ENCODE results near the gene NKAIN1. TPM values are rescaled to one million over a fixed set of nuclear protein-coding genes. Genes with fewer than 3 reads are reported as not detected.

NKAIN1 gene
- polyA plus RNA-seq, 4 donors: 0.27 to 0.94 TPM; not detected in 2

GRCh38 chr1:31215065-31215570 is 24.6 kb downstream of the NKAIN1 start:
- Histone ChIP-seq H3K27ac (ENCODE audit: low read depth in 1 of 3, low read length in 2 of 3) (no peak overlapping the region), H3K4me3 (ENCODE audit: low read depth in 1 of 3, low read length in 3 of 3) (no peak overlapping the region), H3K9me3 (ENCODE audit: control insufficient read depth in 2 of 2, insufficient read depth in 1 of 2, low read depth in 1 of 2, low read length in 1 of 2) (no peaks in the 10 kb centered on the region), H3K27me3 (ENCODE audit: control insufficient read depth in 3 of 3, insufficient read depth in 3 of 3, low read length in 3 of 3) (no peaks in the 10 kb centered on the region), H3K36me3 (ENCODE audit: control insufficient read depth in 3 of 3, insufficient read depth in 2 of 3, low read depth in 1 of 3, low read length in 3 of 3) (no peaks in the 10 kb centered on the region), H3K4me1 (ENCODE audit: control insufficient read depth in 3 of 3, insufficient read depth in 2 of 3, low read depth in 1 of 3, low read length in 2 of 3) (peaks cover 0 to 12% (median 0%) of the 10 kb centered on the region in 3 donors)
- FAIRE-seq: no peak
- 62 to 72% (median 66%) methylated on average over 11 of the region's 11 CpGs for WGBS, 3 donors
- no peak for DNase-seq

- Histone ChIP-seq H3K9me3 (ENCODE audit: control insufficient read depth in 2 of 2, insufficient read depth in 1 of 2, low read depth in 1 of 2, low read length in 1 of 2) (no peaks in the 10 kb centered on the region), H3K4me3 (ENCODE audit: low read depth in 1 of 3, low read length in 3 of 3) (no peak overlapping the region), H3K27me3 (ENCODE audit: control insufficient read depth in 3 of 3, insufficient read depth in 3 of 3, low read length in 3 of 3) (no peaks in the 10 kb centered on the region), H3K4me1 (ENCODE audit: control insufficient read depth in 3 of 3, insufficient read depth in 2 of 3, low read depth in 1 of 3, low read length in 2 of 3) (peaks cover 0 to 12% (median 0%) of the 10 kb centered on the region in 3 donors), H3K36me3 (ENCODE audit: control insufficient read depth in 3 of 3, insufficient read depth in 2 of 3, low read depth in 1 of 3, low read length in 3 of 3) (no peaks in the 10 kb centered on the region), H3K27ac (ENCODE audit: low read depth in 1 of 3, low read length in 2 of 3) (no peak overlapping the region)
- FAIRE-seq (no peak), DNase-seq (no peak)
- 59 to 77% (median 77%) methylated on average over 12 of the region's 12 CpGs for WGBS, 3 donors
Measured at GRCh38 chr1:31214316-31215064, 25.2 kb downstream of the NKAIN1 start.

DNA sequence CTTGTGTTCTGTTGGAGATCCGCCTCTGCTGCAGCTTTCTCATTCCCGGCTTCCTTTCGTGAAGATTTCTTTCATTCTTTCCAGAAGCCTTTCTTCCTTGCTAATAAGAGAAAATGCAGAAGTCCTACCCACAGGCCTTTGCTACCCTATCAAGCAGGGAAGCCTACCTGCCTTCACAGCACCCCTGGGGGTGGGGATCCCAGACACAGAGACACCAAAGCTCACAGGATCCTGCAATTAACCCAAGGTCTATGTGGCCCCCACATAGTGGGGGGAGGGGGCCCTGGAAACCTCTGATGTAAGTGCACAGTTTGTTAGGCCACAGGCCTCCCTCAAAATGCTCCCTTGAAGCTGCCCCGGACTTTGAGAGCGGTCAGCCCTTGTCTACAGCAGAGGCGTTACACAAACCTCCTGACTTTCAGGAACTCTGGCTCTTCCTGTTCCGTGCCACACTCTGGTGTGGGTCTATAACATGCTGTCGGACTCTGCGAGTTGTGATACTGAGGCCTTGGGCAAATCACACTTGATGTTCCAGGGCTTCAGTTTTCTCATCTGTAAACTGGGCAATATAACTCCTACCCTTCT is 31.2 kb downstream of the NKAIN1 start:
- DNase-seq (no peak), FAIRE-seq (no peak)
- WGBS, 3 donors: 83 to 86% (median 85%) methylated on average over 9 of the region's 9 CpGs
- no peak overlapping the region for H3K4me3 ChIP-seq (ENCODE audit: low read depth in 1 of 3, low read length in 3 of 3)
- no peaks in the 10 kb centered on the region for H3K36me3 ChIP-seq (ENCODE audit: control insufficient read depth in 3 of 3, insufficient read depth in 2 of 3, low read depth in 1 of 3, low read length in 3 of 3)
- no peak overlapping the region for H3K27ac ChIP-seq (ENCODE audit: low read depth in 1 of 3, low read length in 2 of 3)
- H3K4me1 ChIP-seq (ENCODE audit: control insufficient read depth in 3 of 3, insufficient read depth in 2 of 3, low read depth in 1 of 3, low read length in 2 of 3): no peaks in the 10 kb centered on the region
- H3K27me3 ChIP-seq (ENCODE audit: control insufficient read depth in 3 of 3, insufficient read depth in 3 of 3, low read length in 3 of 3): no peaks in the 10 kb centered on the region
- no peaks in the 10 kb centered on the region for H3K9me3 ChIP-seq (ENCODE audit: control insufficient read depth in 2 of 2, insufficient read depth in 1 of 2, low read depth in 1 of 2, low read length in 1 of 2)

DNA sequence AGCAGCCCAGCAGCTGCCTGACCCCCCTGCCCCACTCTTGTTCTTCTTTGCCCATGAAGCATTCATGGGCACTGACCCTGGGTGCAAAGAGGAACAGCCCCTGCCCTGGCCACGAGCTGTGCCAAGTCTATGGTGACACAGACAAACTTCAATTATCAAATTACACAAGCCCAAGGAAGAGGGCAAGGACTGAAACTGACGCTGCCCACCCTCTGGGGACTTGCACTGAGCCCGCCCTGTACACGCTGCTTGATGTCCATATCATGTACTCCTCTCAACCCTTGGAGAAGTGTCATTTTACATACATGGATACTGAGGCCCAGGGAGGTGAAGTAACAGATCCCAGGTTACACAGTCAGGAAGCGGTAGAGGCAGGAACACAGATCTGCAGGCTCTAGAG is 32.1 kb downstream of the NKAIN1 start:
- Histone ChIP-seq H3K27me3 (ENCODE audit: control insufficient read depth in 3 of 3, insufficient read depth in 3 of 3, low read length in 3 of 3) (no peaks in the 10 kb centered on the region), H3K9me3 (ENCODE audit: control insufficient read depth in 2 of 2, insufficient read depth in 1 of 2, low read depth in 1 of 2, low read length in 1 of 2) (no peaks in the 10 kb centered on the region), H3K4me1 (ENCODE audit: control insufficient read depth in 3 of 3, insufficient read depth in 2 of 3, low read depth in 1 of 3, low read length in 2 of 3) (no peaks in the 10 kb centered on the region), H3K27ac (ENCODE audit: low read depth in 1 of 3, low read length in 2 of 3) (no peak overlapping the region), H3K36me3 (ENCODE audit: control insufficient read depth in 3 of 3, insufficient read depth in 2 of 3, low read depth in 1 of 3, low read length in 3 of 3) (no peaks in the 10 kb centered on the region), H3K4me3 (ENCODE audit: low read depth in 1 of 3, low read length in 3 of 3) (no peak overlapping the region)
- FAIRE-seq: no peak
- WGBS, 3 donors: 69 to 81% (median 78%) methylated on average over 5 of the region's 5 CpGs
- DNase-seq: no peak

DNA sequence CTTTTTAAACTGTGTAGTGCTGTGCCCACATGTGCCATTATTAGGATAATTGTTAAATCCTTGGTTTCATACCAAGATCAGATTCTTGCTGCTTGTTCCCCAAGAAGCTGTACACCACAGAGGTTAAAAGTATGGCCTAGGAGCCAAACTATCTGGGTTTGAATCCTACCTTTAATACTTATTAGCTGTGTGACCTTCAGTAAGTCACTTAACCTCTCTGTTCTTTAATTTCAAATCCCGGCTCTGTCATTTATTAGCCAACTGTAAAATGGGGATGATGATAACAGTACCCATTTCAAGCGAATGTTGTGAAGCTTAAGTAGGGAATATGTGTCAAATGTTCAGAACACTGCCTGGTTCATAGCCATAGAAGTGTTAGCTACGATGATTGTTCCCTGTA is 32.6 kb downstream of the NKAIN1 start:
- FAIRE-seq (no peak), DNase-seq (no peak)
- WGBS, 3 donors: 79 to 92% (median 90%) methylated on average over 3 of the region's 3 CpGs
- no peaks in the 10 kb centered on the region for H3K9me3 ChIP-seq (ENCODE audit: control insufficient read depth in 2 of 2, insufficient read depth in 1 of 2, low read depth in 1 of 2, low read length in 1 of 2)
- no peaks in the 10 kb centered on the region for H3K4me1 ChIP-seq (ENCODE audit: control insufficient read depth in 3 of 3, insufficient read depth in 2 of 3, low read depth in 1 of 3, low read length in 2 of 3)
- no peaks in the 10 kb centered on the region for H3K27me3 ChIP-seq (ENCODE audit: control insufficient read depth in 3 of 3, insufficient read depth in 3 of 3, low read length in 3 of 3)
- H3K36me3 ChIP-seq (ENCODE audit: control insufficient read depth in 3 of 3, insufficient read depth in 2 of 3, low read depth in 1 of 3, low read length in 3 of 3): no peaks in the 10 kb centered on the region
- H3K27ac ChIP-seq (ENCODE audit: low read depth in 1 of 3, low read length in 2 of 3): no peak overlapping the region
- H3K4me3 ChIP-seq (ENCODE audit: low read depth in 1 of 3, low read length in 3 of 3): no peak overlapping the region

DNA sequence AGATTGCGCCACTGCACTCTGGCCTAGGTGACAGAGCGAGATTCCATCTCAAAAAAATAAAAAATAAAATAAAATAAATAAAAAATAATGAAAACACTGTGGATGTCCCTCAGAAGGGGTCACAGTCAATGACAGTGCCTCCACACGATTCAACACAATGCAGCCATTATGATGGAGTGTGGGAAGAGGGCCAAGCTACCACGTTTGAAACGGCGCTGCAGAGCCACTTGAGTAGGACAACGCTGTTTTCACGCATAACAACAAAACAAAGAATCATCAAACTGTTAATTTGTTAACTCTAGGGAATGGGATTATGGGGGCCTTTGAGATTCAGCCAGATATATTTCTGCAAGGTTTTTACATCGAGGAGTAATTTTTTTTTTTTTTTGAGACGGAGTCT is 36.5 kb downstream of the NKAIN1 start:
- Histone ChIP-seq H3K9me3 (ENCODE audit: control insufficient read depth in 2 of 2, insufficient read depth in 1 of 2, low read depth in 1 of 2, low read length in 1 of 2) (no peaks in the 10 kb centered on the region), H3K4me3 (ENCODE audit: low read depth in 1 of 3, low read length in 3 of 3) (no peak overlapping the region), H3K36me3 (ENCODE audit: control insufficient read depth in 3 of 3, insufficient read depth in 2 of 3, low read depth in 1 of 3, low read length in 3 of 3) (no peaks in the 10 kb centered on the region), H3K27me3 (ENCODE audit: control insufficient read depth in 3 of 3, insufficient read depth in 3 of 3, low read length in 3 of 3) (no peaks in the 10 kb centered on the region), H3K4me1 (ENCODE audit: control insufficient read depth in 3 of 3, insufficient read depth in 2 of 3, low read depth in 1 of 3, low read length in 2 of 3) (no peaks in the 10 kb centered on the region), H3K27ac (ENCODE audit: low read depth in 1 of 3, low read length in 2 of 3) (no peak overlapping the region)
- FAIRE-seq (no peak), DNase-seq (no peak)
- WGBS, 3 donors: 68 to 82% (median 76%) methylated on average over 10 of the region's 10 CpGs

DNA sequence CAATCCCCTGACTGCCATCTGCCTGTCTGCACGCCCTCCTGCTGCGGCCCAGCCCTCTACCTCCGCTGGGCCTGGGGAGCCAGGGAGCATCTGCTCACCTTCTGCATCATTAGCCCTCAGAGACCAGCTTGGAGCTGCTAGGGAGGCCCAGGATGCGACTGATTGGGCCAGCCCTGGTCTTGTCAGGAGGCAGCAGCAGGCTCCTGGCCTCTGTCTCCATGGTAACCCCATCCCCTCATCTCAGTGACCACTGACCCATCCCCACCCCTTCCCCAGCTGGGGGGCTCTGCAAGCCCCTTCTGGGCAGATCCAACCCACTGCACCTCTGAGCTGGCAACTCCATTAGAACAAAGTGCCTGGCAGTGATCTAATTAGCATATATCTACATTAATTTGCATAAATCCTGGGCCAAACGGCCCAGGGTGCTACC is 37.7 kb downstream of the NKAIN1 start:
- FAIRE-seq (no peak), DNase-seq (no peak)
- Histone ChIP-seq H3K9me3 (ENCODE audit: control insufficient read depth in 2 of 2, insufficient read depth in 1 of 2, low read depth in 1 of 2, low read length in 1 of 2) (no peaks in the 10 kb centered on the region), H3K4me3 (ENCODE audit: low read depth in 1 of 3, low read length in 3 of 3) (no peak overlapping the region), H3K27me3 (ENCODE audit: control insufficient read depth in 3 of 3, insufficient read depth in 3 of 3, low read length in 3 of 3) (no peaks in the 10 kb centered on the region), H3K36me3 (ENCODE audit: control insufficient read depth in 3 of 3, insufficient read depth in 2 of 3, low read depth in 1 of 3, low read length in 3 of 3) (no peaks in the 10 kb centered on the region), H3K4me1 (ENCODE audit: control insufficient read depth in 3 of 3, insufficient read depth in 2 of 3, low read depth in 1 of 3, low read length in 2 of 3) (no peaks in the 10 kb centered on the region), H3K27ac (ENCODE audit: low read depth in 1 of 3, low read length in 2 of 3) (no peak overlapping the region)
- WGBS, 3 donors: 84 to 91% (median 86%) methylated on average over 4 to 5 of the region's 5 CpGs

- Histone ChIP-seq H3K9me3 (ENCODE audit: control insufficient read depth in 2 of 2, insufficient read depth in 1 of 2, low read depth in 1 of 2, low read length in 1 of 2) (no peaks in the 10 kb centered on the region), H3K4me3 (ENCODE audit: low read depth in 1 of 3, low read length in 3 of 3) (no peak overlapping the region), H3K4me1 (ENCODE audit: control insufficient read depth in 3 of 3, insufficient read depth in 2 of 3, low read depth in 1 of 3, low read length in 2 of 3) (no peaks in the 10 kb centered on the region), H3K27ac (ENCODE audit: low read depth in 1 of 3, low read length in 2 of 3) (no peak overlapping the region), H3K27me3 (ENCODE audit: control insufficient read depth in 3 of 3, insufficient read depth in 3 of 3, low read length in 3 of 3) (no peaks in the 10 kb centered on the region), H3K36me3 (ENCODE audit: control insufficient read depth in 3 of 3, insufficient read depth in 2 of 3, low read depth in 1 of 3, low read length in 3 of 3) (no peaks in the 10 kb centered on the region)
- DNase-seq (no peak), FAIRE-seq (no peak)
- 60 to 69% (median 64%) methylated on average over 21 to 22 of the region's 22 CpGs for WGBS, 3 donors
Measured at GRCh38 chr1:31199949-31200348, 39.7 kb downstream of the NKAIN1 start.
